ENCODE results near the gene VMP1.

GRCh38 chr17:59877965-59878364 is 170.5 kb downstream of the VMP1 start:
- TF ChIP-seq CTCF (conservative IDR thresholded peaks at IDR 0.05 in 1 of 2, IDR thresholded peaks at IDR 0.05 in 1 of 2; ENCODE audit: low read depth in 1 of 2, low read length in 2 of 2): no peak
- no peak for TF ChIP-seq EZH2 (IDR thresholded peaks at IDR 0.05; ENCODE audit: low read length, missing control alignments)
